HG03139 (cell line): ENCODE measurements around the gene COL6A2.
"Not testable (repeated sequence)": the region's sequence is repeated elsewhere in the genome, so short reads cannot be mapped to it uniquely, and the experiment has no call there.

Experiments
- ATAC-seq: cut with Tn5 transposase; IDR thresholded peaks from one replicate; pipeline ENCODE4 v1.9.1; 2021; ENCODE audit not compliant: unreplicated experiment

COL6A2 gene

DNA sequence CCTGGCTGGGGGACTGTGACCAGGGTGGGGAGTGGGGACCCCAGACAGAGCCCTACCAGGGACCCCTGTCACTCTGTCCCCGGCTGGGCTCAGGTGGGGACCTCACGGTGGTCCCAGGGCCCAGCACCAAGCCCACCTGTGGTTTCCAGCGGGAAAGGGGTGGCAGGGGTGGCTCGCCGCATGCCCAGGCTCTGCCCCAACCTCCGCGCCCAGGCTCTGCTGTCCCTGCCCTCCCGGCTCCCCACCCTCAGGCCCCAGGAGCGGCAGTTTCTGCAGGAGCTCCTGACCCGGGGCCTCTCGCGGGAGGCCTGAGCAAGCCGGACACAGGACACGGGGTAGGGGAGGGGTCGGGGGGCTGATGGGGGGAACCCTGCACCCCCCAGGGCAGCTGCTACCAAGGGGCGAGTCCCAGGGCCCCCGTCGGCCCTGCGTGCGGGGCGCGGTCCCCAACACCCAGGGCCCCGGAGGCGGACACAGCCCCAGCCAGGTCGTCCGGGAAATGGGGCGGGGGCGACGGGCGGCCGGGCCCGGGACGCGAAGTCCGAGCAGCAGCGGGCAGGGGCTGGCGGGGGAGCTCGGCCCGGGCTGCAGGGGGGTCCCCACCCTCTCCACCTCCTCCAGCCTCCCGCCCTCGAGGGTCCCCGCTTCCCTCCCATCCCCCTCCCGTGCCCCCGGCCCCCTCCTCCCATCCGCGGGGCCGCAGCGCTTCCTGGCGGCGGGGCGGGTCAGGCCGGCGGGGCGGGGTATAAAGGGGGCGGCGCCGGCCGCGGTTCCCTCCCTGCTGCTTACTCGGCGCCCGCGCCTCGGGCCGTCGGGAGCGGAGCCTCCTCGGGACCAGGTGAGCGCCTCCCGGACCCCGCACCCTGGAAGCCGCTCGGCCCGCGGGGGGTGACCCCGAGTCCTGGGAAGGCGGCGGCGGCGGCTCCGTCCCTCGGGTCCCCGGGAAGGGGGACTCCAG lies at the start of gene COL6A2:
Gene COL6A2, plus strand, starts transcription at position 777 of the 958 bp plus-strand sequence.
- ATAC-seq: no peak

- ATAC-seq: no peak
These were observed 48.7 kb upstream of the COL6A2 start for GRCh38 chr21:46048926-46049889.

DNA sequence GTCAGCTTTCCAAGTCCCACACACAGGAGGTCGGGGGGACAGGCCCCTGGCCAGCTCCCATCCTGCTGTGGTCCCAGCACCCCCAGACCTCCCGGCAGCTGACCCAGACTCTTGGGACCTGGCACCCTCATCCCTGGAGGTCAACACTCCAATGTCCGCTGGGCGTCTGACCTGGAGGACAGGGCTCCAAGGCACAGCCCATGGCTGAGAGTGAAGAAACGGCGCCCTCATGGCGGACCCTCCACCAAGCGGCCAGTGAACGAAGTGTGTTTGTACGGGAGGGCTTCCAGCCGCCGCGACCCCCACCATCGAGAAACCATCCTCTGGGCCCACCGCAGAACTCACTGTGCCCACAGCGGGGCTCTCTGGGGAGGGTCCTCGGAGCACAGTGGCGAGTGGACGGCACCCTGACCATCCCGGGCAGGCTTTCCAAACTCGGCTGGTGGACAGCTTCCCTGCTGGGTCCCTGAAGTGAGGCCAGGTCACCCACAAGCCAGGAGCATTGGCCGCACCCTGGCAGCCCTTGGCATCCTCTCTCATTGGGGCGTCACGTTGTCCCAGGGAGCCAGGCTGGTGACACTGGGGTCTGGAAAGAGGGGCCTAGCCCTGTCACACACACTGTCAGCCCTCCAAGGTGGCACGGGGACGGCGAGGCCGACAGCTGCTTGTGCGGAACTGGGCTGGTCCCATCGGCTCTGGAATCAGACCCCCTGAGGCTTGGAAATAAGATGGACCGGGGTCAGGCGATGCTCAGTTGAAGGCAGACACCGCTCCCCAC lies 47.8 kb upstream of the COL6A2 start:
- ATAC-seq: no peak

GRCh38 chr21:46050668-46051378 lies 47.1 kb upstream of the COL6A2 start:
- no peak for ATAC-seq

GRCh38 chr21:46051379-46051770 lies 46.5 kb upstream of the COL6A2 start:
- ATAC-seq: no peak

- ATAC-seq: no peak
These were observed 45.9 kb upstream of the COL6A2 start for GRCh38 chr21:46051821-46052675.

- ATAC-seq: no peak
These were observed 44.9 kb upstream of the COL6A2 start for GRCh38 chr21:46052703-46053651.

DNA sequence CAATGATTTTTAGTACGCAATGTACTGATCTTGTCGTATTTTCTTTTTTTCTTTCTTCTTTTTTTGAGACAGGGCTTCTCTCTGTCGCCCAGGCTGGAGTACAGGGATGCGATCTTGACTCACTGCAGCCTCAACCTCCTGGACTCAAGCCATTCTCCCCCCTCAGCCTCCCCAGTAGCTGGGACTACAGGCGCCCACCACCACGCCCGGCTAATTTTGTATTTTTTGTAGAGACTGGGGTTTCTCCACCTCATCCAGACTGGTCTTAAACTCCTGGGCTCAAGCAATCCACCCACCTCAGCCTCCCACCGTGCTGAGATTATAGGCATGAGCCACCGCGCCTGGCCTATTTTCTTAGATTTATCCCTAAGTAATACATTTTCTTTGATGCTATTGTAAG lies 43.9 kb upstream of the COL6A2 start:
- no peak for ATAC-seq

GRCh38 chr21:46054451-46054881 lies 43.4 kb upstream of the COL6A2 start:
- ATAC-seq: no peak

DNA sequence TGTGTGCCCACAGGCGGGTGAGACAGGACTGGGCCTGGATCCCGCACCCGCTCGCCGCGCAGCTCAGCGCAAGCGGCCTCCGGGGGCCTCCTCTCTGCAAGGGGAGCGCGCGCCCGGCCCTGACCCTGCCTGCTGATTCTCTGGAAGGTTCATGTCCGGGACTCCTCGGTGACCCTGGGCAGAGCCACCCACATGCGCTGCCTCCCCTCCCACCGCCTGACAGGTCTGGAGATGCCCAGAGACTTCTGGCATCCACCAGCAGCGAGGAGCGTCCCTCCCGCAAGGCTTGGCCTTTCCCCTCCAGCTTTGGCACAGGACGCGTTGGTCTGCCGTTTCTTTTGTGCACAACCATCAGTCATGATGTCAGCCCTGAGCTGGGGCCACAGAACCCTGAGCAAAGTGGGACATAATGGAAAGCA lies 42.0 kb upstream of the COL6A2 start:
- ATAC-seq: no peak

- no peak for ATAC-seq
These were observed 41.4 kb upstream of the COL6A2 start for GRCh38 chr21:46056450-46056903.

GRCh38 chr21:46057111-46057709 lies 40.7 kb upstream of the COL6A2 start:
- ATAC-seq: no peak

DNA sequence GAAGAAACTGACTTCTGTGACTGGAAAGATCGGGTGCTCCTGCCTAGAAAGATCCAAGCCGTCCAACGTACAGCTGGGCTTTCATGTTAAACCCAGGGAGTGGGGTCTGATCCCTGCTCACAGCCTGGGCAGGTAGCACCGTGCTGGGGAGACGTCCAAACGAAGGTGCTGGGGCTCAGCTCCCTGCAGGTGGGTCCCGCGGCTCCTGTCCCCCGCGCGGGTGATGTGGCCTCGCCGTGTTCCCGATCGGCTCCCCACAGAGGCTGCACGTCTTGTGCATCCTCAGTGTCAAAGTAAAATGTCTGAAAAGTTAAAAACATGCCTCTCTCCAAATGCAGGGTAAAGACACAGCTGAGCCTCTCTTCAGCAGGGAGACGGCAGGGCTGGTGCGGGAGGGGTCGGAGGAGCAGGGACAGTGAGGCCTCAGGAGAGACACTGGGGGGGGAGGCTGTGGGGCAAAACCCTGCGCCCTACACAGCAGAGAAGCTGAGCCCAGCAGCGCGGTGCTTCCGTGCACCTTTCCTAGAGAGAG lies 40.1 kb upstream of the COL6A2 start:
- ATAC-seq: no peak

DNA sequence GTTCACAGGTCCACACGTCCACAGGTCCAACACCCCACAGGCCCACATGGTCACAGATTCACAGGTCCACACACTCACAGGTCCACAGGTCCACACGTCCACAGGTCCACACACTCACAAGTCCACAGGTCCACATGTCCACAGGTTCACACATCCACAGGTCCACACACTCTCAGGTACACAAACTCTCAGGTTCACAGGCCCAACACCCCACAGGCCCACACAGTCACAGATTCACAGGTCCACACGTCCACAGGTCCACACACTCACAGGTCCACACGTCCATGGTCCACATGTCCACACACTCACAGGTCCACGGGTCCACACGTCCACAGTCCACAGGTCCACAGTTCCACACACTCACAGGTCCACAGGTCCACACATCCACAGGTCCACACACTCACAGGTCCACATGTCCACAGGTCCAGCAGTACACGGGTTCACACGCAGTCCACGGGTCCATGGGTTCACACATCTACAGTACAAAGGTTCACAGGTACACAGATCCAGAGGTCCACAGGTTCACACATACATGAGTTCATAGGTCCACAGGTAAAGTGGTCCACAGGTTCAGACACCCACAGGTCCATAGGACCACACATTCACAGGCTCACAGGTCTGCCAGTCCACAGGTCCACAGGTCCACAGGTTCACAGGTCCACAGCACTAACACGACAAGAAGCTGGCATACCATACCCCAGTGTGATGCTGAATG lies 39.3 kb upstream of the COL6A2 start:
- no peak for ATAC-seq

GRCh38 chr21:46059195-46059594 lies 38.7 kb upstream of the COL6A2 start:
- no peak for ATAC-seq

GRCh38 chr21:46059711-46060455 lies 38.0 kb upstream of the COL6A2 start:
- ATAC-seq: not testable (repeated sequence)
